Activated CD4-positive, CD25-positive, alpha-beta regulatory T cell treated with anti-CD3 and anti-CD28 coated beads, Interleukin-2, amount 50 U/mL, for 16 hours (primary cell): ENCODE measurements around the gene PDIA4.

Experiments
- DNase-seq: peaks from one replicate; pipeline ENCODE4 v3.0.0-alpha.2; 2020; ENCODE audit warnings: low read depth, low spot score

The PDIA4 gene

DNA sequence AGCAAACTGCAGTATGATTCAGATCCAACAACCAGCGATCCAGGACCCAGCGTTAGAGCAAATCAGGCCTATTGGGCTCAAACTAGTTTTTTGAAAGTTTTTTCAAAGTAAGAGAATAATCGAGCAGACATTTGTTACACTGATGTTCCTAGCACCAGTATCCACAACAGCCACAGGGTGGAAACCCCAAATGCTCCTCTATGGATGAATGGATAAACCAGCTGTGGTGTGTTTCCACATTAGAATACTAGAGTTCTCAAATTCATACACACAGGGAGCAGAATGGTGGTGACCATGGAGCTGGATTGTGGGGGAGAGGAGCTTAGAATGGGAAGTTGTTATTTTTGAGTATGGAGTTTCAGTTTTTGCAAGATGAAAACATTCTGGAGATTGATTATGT, 60.7 kb downstream of the PDIA4 start:
- DNase-seq: no peak

DNA sequence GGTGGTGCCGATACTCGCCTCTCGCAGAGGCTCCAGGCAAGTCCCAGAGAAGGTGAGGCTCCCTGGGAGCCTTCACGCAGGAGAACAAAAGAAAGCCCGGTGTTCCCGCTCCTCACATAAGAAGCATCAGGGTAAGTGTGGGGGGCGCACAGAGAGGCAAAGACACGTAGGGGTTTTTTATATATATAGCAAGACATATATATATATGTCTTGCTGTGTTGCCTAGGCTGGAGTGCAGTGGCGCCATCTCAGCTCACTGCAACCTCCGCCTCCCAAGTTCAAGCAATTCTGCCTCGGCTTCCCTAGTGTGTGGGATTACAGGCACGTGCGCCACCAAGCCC, 61.3 kb downstream of the PDIA4 start:
- no peak for DNase-seq

DNA sequence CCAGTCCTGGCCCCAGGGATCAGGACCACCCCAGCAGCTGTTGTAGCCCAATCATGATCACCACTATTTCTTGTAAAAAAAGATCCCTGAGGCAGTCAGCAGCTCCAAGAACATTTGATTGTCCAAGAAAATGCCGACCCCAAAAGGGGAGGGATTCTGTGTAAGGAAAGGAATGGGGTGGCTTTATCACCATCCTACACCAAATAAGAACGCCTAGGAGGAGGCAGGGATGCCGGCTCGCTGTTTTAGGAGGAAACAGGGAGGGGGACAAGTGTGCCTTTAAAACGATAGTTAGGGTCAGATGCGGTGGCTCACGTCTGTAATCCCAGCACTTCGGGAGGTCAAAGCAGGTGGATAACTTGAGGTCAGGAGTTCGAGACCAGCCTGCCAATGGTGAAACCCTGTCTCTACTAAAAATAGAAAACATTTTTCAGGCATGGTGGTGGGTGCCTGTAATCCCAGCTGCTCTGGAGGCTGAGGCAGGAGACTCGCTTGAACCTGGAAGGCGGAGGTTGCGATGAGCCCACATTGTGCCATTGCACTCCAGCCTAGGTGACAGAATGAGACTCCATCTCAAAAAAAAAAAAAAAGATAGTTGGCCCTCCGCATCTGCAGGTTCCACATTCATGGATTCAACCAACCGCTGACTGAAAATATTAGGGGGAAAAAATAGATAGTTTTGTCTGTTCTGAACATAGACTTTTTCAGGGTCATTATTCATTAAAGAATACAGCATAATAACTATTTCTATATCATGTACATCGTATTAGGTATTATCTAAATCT, 63.6 kb downstream of the PDIA4 start:
- no peak for DNase-seq

DNA sequence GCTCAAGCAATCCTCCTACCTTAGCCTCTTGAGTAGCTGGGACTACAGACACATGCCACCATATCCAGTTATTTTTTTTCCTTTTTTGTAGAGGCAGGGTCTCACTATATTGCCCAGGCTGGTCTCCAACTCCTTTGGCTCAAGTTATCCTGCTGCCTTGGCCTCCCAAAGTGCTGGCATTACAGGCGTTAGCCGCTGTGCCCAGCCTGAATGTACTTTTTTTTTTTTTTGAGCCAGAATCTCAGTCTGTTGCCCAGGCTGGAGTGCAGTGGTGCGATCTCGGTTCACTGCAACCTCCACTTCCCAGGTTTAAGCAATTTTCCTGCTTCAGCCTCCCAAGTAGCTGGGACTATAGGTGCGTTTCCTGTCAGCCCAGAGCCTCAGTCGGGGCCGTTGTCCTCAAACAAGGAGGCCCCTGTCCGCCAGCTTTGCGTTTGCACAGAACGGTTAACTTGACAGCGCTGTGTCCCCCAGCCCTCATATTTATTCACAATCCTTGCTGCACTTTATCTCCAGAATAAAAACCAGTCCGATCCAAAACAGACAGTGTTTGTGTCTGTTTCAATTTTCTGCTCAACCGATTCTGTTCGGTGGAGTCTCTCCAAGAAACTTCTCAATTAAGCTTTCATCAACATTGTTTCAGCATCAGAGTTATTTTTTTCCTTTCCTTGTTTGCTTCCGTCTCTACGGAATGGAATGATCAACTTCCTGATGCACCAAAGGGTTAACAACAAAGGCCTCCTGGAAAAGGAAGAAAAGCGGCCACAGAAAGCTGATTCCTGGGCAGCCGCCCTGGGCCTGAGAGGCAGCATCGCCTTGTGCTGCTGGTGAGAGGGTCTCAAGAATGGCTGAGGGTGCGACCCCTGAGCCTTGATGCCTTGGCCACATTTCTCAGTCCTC, 64.5 kb downstream of the PDIA4 start:
- no peak for DNase-seq

DNA sequence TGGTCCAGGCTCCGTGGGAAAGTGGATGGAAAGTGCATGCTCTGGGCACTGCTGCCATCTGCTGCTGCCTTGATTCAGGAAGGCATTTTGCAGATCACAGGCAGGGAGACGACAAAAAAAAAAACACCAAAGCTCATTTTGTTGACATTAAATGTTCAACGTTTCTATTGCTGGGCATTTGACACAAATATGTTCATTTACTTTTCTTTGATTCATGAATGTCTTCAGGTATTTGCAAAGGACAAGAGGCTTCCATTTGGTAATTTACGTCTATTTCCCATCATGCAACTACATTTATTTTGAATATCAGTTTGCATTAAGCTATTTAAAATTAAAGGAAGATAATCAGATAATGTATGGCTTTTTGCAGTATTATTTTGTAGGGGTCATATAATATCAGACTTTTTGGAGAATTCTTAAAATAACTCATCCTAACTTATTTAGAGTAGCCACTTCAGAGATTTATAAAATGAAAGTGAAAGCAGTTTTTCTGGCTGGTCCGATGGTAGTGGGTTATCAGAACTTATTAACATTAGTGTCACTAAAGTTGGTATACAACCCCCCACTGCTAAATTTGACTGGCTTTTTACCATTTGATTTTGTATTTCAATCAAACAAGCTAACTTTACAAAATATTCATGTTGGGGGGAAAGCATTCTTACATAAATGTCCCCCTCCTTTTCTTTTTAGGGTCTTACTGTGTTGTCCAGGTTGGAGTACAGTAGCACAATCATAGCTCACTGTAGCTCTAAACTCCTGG, 65.3 kb downstream of the PDIA4 start:
- DNase-seq: peak; percentile 31

DNA sequence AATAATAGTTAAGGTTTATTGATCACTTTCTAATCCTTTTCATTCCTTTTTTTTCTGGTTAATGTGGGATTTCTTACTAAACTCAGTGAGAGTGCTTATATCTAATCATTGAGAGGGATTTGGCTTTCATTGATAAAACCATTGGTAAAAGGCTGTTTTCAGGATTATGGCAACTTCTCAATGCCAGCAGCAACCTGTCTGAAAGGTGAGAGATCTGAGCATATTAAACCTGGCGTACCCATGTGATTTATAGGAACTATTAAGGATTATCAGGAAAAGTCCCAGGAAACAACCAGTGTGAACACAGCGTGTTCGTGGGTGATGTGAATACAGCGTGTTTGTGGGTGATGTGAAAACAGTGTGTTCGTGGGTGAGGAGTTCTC, 65.9 kb downstream of the PDIA4 start:
- DNase-seq: no peak

DNA sequence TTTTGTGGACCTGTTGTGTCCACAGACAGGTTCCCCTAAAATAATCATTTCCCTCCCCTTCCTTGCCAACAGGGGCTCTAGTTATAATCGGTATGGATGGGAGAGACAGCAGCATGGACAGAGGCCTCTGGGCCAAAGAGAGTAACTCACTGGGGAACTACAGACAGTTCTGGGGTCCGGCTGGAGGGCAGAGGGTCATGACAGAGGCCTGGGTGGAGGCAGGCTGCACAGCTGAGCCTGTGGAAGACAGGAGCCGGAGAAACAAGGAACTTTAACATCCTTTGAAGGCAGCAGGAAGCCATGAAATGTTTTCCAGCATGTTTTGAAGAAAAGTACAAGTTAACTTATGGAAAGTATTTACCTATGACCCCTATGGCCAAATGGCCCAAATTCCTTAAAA, 68.6 kb downstream of the PDIA4 start:
- no peak for DNase-seq

DNA sequence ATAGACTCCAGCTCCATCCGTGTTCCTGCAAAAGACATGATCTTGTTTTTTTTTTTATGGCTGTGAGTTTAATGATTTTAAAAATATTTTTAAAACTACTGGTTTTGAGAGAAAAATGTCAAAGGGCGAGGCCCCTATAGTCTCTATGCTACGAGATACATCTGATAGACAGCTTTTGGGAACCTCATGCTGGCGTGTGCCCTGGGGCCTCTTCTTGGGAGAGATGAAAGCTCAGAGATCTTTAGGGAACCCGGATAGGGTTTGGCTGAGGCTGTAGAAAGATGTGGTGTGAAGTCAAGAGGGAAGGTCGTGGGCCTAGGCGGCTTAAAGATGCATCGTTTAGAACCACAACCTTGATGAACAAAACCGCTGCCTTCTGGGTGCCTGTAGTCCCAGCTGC, 70.2 kb downstream of the PDIA4 start:
- no peak for DNase-seq

DNA sequence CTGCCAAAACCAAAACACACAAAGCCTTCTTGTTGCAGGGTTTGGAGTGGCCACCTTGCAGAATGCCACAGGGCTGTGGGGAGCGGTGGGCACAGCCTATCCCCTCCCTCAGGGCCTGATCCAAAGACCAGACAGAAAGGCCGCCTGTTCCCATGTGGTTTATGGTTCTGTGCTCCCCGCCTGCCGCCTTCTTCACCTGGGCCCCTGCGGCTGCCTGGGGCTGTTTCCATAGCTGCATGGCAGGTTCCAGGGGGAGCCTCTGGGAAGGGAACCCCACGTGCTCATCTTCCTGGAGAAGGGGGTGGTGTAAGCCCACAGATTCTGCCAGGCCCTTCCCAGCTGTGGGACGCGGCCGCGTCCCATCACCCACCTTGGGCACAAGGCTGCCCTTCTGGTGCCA, 73.5 kb downstream of the PDIA4 start:
- DNase-seq: no peak

DNA sequence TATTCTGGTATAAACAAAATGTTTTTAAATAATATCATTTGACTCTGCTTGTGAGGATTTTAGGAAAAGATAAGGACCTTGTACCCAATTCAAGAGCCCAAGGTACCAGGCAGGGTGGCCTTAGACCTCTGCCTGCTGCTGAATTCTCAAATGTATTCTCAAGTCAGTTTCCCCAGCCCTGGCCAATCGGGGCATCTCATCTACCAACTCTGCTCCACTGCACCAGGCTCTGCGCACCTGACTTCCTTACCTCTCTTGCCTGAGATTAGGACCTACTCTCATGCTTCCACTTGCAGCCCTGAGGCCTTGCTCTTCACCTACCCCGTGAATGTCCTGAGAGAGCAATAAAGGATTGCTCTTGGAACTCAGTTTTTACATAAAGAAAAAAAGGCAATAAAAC, 74.6 kb downstream of the PDIA4 start:
- no peak for DNase-seq
